ENCODE data around the gene KRT10.

The KRT10 gene

GRCh38 chr17:40791787-40792436 lies 30.5 kb downstream of the KRT10 start:
- no peak; the same call in 1 of the 2 replicates for TF ChIP-seq TEAD4 (IDR thresholded peaks at IDR 0.05)
- peak; percentile 59 for TF ChIP-seq RAD21 (IDR thresholded peaks at IDR 0.05; ENCODE audit: low read depth)

- TF ChIP-seq ZBTB7A (IDR thresholded peaks at IDR 0.05; ENCODE audit: low read depth) (no peak), TEAD4 (IDR thresholded peaks at IDR 0.05) (no peak), FOXM1 (IDR thresholded peaks at IDR 0.05; ENCODE audit: borderline replicate concordance, low read depth) (no peak), CREB1 (IDR thresholded peaks at IDR 0.05; ENCODE audit: low read depth) (no peak), EP300 (IDR thresholded peaks at IDR 0.05; ENCODE audit: borderline replicate concordance) (no peak), RAD21 (IDR thresholded peaks at IDR 0.05; ENCODE audit: low read depth) (no peak), REST (IDR thresholded peaks at IDR 0.05; ENCODE audit: low read depth) (no peak), TAF1 (IDR thresholded peaks at IDR 0.05; ENCODE audit: low read depth) (no peak), MAX (IDR thresholded peaks at IDR 0.05) (no peak), USF1 (IDR thresholded peaks at IDR 0.05) (no peak), YY1 (IDR thresholded peaks at IDR 0.05; ENCODE audit: low read depth) (no peak), EGR1 (IDR thresholded peaks at IDR 0.05) (no peak), TCF12 (IDR thresholded peaks at IDR 0.05; ENCODE audit: low read depth) (no peak), CEBPB (IDR thresholded peaks at IDR 0.05) (no peak), NFIC (IDR thresholded peaks at IDR 0.05) (no peak)
Measured at GRCh38 chr17:40791111-40791510, 31.3 kb downstream of the KRT10 start.

GRCh38 chr17:40782450-40782849 lies 40.0 kb downstream of the KRT10 start, which contains the start of gene KRT27:
TSS of gene KRT27 (minus strand) at chr17:40782550. CDS start at chr17:40782493, 57 bp downstream.
- TF ChIP-seq TAF1 (IDR thresholded peaks at IDR 0.05; ENCODE audit: low read depth) = no peak
- TF ChIP-seq RAD21 (IDR thresholded peaks at IDR 0.05; ENCODE audit: low read depth) = no peak
- no peak for TF ChIP-seq FOXM1 (IDR thresholded peaks at IDR 0.05; ENCODE audit: borderline replicate concordance, low read depth)
- TF ChIP-seq CEBPB (IDR thresholded peaks at IDR 0.05) = no peak
- TF ChIP-seq USF1 (IDR thresholded peaks at IDR 0.05) = no peak
- no peak for TF ChIP-seq MAX (IDR thresholded peaks at IDR 0.05)

GRCh38 chr17:40779181-40779909 lies 43.1 kb downstream of the KRT10 start:
- no peak for TF ChIP-seq REST (IDR thresholded peaks at IDR 0.05; ENCODE audit: low read depth)
- no peak for TF ChIP-seq FOXM1 (IDR thresholded peaks at IDR 0.05; ENCODE audit: borderline replicate concordance, low read depth)
- no peak for TF ChIP-seq CEBPB (IDR thresholded peaks at IDR 0.05)
- no peak for TF ChIP-seq USF1 (IDR thresholded peaks at IDR 0.05)
- TF ChIP-seq YY1 (IDR thresholded peaks at IDR 0.05; ENCODE audit: low read depth) = no peak
- TF ChIP-seq EP300 (IDR thresholded peaks at IDR 0.05; ENCODE audit: borderline replicate concordance) = no peak
- no peak for TF ChIP-seq RAD21 (IDR thresholded peaks at IDR 0.05; ENCODE audit: low read depth)
- TF ChIP-seq EGR1 (IDR thresholded peaks at IDR 0.05) = no peak
- no peak for TF ChIP-seq TCF12 (IDR thresholded peaks at IDR 0.05; ENCODE audit: low read depth)
- no peak for TF ChIP-seq ZBTB7A (IDR thresholded peaks at IDR 0.05; ENCODE audit: low read depth)
- no peak for TF ChIP-seq TEAD4 (IDR thresholded peaks at IDR 0.05)
- no peak for TF ChIP-seq MAX (IDR thresholded peaks at IDR 0.05)
- no peak for TF ChIP-seq TAF1 (IDR thresholded peaks at IDR 0.05; ENCODE audit: low read depth)
- no peak for TF ChIP-seq CREB1 (IDR thresholded peaks at IDR 0.05; ENCODE audit: low read depth)
- TF ChIP-seq NFIC (IDR thresholded peaks at IDR 0.05) = no peak

- TF ChIP-seq FOXM1 (IDR thresholded peaks at IDR 0.05; ENCODE audit: borderline replicate concordance, low read depth) = no peak
- TF ChIP-seq REST (IDR thresholded peaks at IDR 0.05; ENCODE audit: low read depth) = no peak
- TF ChIP-seq TAF1 (IDR thresholded peaks at IDR 0.05; ENCODE audit: low read depth) = no peak
- TF ChIP-seq RAD21 (IDR thresholded peaks at IDR 0.05; ENCODE audit: low read depth) = no peak
- TF ChIP-seq CREB1 (IDR thresholded peaks at IDR 0.05; ENCODE audit: low read depth) = no peak
- TF ChIP-seq MAX (IDR thresholded peaks at IDR 0.05) = no peak
- no peak for TF ChIP-seq USF1 (IDR thresholded peaks at IDR 0.05)
- TF ChIP-seq CEBPB (IDR thresholded peaks at IDR 0.05) = no peak
- no peak for TF ChIP-seq TCF12 (IDR thresholded peaks at IDR 0.05; ENCODE audit: low read depth)
- TF ChIP-seq TEAD4 (IDR thresholded peaks at IDR 0.05) = no peak
Measured at GRCh38 chr17:40778461-40778860, 44.0 kb downstream of the KRT10 start.

All from Ishikawa (cell line).